ENCODE results near the gene HRK.

Gene HRK

GRCh38 chr12:116881325-116881876 is at the start of gene HRK:
Gene HRK, minus strand, starts transcription at chr12:116881441. Its CDS starts 134 bp downstream, at chr12:116881307.
- H3K4me3 ChIP-seq (ENCODE audit: low read length) = peak within 1 kb of the TSS; percentile 34; the same call in 1 of the 2 replicates
- TF ChIP-seq ZNF274 (IDR thresholded peaks at IDR 0.05; ENCODE audit: low read depth, low read length) = no peak

- H3K4me3 ChIP-seq (ENCODE audit: low read length) = no peak overlapping the region
- TF ChIP-seq ZNF274 (IDR thresholded peaks at IDR 0.05; ENCODE audit: low read depth, low read length) = no peak
These were observed 48.6 kb upstream of the HRK start for GRCh38 chr12:116929885-116930284.

GRCh38 chr12:116928504-116928903 is 47.3 kb upstream of the HRK start:
- H3K4me3 ChIP-seq (ENCODE audit: low read length) = no peak overlapping the region
- no peak for TF ChIP-seq ZNF274 (IDR thresholded peaks at IDR 0.05; ENCODE audit: low read depth, low read length)

- TF ChIP-seq ZNF274 (IDR thresholded peaks at IDR 0.05; ENCODE audit: low read depth, low read length) = no peak
- H3K4me3 ChIP-seq (ENCODE audit: low read length) = no peak overlapping the region
These were observed 46.2 kb upstream of the HRK start for GRCh38 chr12:116927244-116927940.

GRCh38 chr12:116926283-116927243 is 45.3 kb upstream of the HRK start:
- TF ChIP-seq ZNF274 (IDR thresholded peaks at IDR 0.05; ENCODE audit: low read depth, low read length) = no peak

GRCh38 chr12:116924558-116925453 is 43.6 kb upstream of the HRK start:
- H3K4me3 ChIP-seq (ENCODE audit: low read length) = peak overlapping the region; percentile 2; the same call in 1 of the 2 replicates
- TF ChIP-seq ZNF274 (IDR thresholded peaks at IDR 0.05; ENCODE audit: low read depth, low read length) = no peak

More at GRCh38 chr12:116926283-116927243, 45.3 kb upstream of the HRK start:
- no peak overlapping the region for H3K4me3 ChIP-seq (ENCODE audit: low read length)

- no peak overlapping the region for H3K4me3 ChIP-seq (ENCODE audit: low read length)
- TF ChIP-seq ZNF274 (IDR thresholded peaks at IDR 0.05; ENCODE audit: low read depth, low read length) = no peak
These were observed 41.1 kb upstream of the HRK start for GRCh38 chr12:116922194-116922897.

GRCh38 chr12:116920939-116921338 is 39.7 kb upstream of the HRK start:
- H3K4me3 ChIP-seq (ENCODE audit: low read length) = no peak overlapping the region
- TF ChIP-seq ZNF274 (IDR thresholded peaks at IDR 0.05; ENCODE audit: low read depth, low read length) = no peak

- TF ChIP-seq ZNF274 (IDR thresholded peaks at IDR 0.05; ENCODE audit: low read depth, low read length) = no peak
- H3K4me3 ChIP-seq (ENCODE audit: low read length) = no peak overlapping the region
These were observed 38.7 kb upstream of the HRK start for GRCh38 chr12:116919706-116920485.

- no peak for TF ChIP-seq ZNF274 (IDR thresholded peaks at IDR 0.05; ENCODE audit: low read depth, low read length)
- H3K4me3 ChIP-seq (ENCODE audit: low read length) = no peak overlapping the region; the same call in 1 of the 2 replicates
These were observed 38.0 kb upstream of the HRK start for GRCh38 chr12:116919247-116919661.

- no peak for TF ChIP-seq ZNF274 (IDR thresholded peaks at IDR 0.05; ENCODE audit: low read depth, low read length)
- no peak overlapping the region for H3K4me3 ChIP-seq (ENCODE audit: low read length)
These were observed 37.2 kb upstream of the HRK start for GRCh38 chr12:116918464-116918863.

GRCh38 chr12:116916714-116917114 is 35.5 kb upstream of the HRK start:
- H3K4me3 ChIP-seq (ENCODE audit: low read length) = no peak overlapping the region
- TF ChIP-seq ZNF274 (IDR thresholded peaks at IDR 0.05; ENCODE audit: low read depth, low read length) = no peak

All from GM08714 (cell line).